A549 treated with CORT108297 at 1 μM for 4 hours (cell line): ENCODE data around the gene RAB3B. TPM values are rescaled to one million over a fixed set of nuclear protein-coding genes. Genes with fewer than 3 reads are reported as not detected.

Source experiments
- total RNA-seq: library from RNA; stranded (reverse); fragments of 200-300 nt; extraction: Qiagen RNA extraction; gene quantifications from 5 replicates; pipeline ENCODE4 v1.2.3, GENCODE V29; 2022

The RAB3B gene, protein sequence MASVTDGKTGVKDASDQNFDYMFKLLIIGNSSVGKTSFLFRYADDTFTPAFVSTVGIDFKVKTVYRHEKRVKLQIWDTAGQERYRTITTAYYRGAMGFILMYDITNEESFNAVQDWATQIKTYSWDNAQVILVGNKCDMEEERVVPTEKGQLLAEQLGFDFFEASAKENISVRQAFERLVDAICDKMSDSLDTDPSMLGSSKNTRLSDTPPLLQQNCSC
- 5.1 to 9.9 TPM (median 6.0 TPM) in 5 replicates for total RNA-seq

DNA sequence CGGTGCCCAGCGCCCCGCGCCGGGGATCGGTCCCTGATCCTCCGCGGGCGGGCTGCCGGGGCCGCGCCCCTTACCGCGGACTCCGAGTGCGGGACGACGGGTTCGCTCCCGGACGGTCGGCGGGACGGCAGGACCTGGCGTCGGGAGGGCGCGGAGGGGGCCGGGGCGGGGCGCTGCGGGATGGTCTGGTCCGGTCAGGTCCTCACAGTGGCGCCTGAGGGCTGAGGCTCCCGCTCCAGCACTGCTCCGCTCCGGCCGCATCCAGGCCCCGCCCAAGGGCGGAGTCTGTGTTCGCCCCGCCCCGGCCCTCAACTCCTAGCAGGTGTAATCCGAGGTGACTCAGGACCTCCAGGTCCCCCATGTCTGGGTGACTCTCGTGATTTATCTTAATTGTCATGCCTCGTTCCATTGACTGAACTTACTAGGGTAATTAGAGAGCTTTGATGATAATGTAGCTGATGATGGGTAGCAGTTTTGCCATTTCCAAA, at the start of gene RAB3B:
RAB3B (minus strand) TSS at position 223 of the 488 bp plus-strand sequence. CDS start 13,583 bp downstream, outside the sequence.

DNA sequence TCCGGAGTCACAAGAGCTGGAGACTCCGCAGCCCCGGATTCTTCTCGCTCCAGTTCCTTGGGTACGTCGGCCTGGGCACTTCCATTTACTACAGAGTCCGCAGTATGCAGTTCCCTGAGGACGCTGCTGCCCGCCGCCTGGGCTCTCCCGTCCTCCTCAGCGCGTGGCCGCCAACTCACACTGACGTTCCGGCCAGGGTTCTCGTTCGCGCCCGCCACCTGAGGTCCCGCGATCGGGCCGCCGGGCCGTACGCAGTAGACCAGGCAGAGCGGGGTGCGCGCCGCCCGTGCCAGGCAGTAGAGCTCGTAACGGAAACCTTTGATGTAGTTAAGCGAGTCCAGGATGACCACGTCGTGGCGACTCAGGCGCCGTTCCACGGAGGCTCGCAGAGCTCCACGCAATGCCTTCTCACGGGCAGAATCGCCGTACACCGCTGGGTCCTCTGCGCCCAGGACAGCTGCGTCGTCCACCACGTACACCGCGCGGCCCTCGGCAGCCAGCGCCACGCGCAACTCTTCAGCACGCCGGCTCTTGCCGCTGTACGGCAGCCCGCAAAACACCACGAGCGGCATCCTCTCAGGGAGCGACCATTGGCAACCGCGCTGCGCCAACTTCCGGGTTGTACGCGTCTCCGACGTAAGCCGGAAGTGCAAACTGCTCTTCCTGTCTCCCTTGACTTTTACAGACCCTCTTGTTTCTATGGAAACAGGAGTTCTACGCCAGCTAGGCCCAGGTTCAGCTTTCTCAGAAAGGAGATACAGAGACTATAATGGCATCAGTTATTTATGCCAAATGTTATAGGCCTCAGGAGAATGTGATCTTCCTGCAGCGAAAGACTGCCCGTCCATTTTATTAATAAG, 42.9 kb upstream of the RAB3B start, which contains the start of gene KTI12:
KTI12 (minus strand) TSS at position 621 of the 860 bp plus-strand sequence; CDS start at position 572, 49 bp downstream.

DNA sequence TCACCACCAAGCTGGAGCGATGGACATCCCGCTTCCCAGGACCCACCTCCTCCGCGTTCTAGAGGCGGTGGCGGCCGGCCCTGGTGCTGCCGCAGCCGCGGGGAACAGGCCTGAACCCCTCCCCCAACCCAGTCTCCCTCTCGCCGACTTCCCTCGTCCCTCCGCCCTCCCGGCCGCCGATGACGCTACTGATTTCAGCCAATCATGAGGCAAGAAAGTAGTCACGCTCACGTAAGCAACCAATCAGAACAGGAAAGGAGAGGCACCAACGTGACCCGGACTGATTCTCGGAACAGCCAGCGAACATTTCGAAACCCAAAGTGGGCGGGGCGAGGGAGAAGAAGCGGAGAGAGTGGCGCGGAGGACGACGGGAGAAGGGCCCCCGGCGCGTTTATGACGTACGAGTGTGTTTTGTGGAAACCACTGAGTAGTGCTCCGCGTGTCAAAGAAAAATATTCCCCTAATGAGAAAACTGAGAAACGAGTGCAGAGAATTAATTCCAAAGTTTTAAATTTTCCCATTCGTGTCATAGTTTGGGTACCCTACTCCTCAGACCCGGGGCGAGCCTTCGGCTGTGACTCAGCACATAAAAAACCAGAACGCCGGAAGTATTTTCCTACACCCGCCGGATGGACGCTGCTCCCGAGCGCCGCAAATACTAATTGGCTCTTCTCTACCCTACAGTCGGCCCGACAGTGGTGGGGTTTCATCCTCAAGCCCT, 111.7 kb downstream of the RAB3B start, which contains the start of gene NRDC:
NRDC (minus strand) TSS at position 112 of the 721 bp plus-strand sequence. CDS start 112 bp downstream, outside the sequence.

Other genes with a start within 250 kb of the RAB3B start
- gene NRDC, start 112.0 kb downstream of the RAB3B start, total RNA-seq = 73.6 to 78.1 TPM (median 75.0 TPM) in 5 replicates
- 16.0 to 19.4 TPM (median 16.8 TPM) in 5 replicates for gene KTI12, start 43.1 kb upstream of the RAB3B start, total RNA-seq
- gene TXNDC12, start 64.5 kb upstream of the RAB3B start, total RNA-seq = 35.3 to 44.1 TPM (median 40.0 TPM) in 5 replicates
- gene BTF3L4, start 65.6 kb upstream of the RAB3B start, total RNA-seq = 28.5 to 42.5 TPM (median 31.7 TPM) in 5 replicates
- gene ZFYVE9, start 151.4 kb upstream of the RAB3B start, total RNA-seq = 6.9 to 9.0 TPM (median 7.1 TPM) in 5 replicates